RWPE1 (cell line): ENCODE results near the gene METTL9.
A peak's percentile ranks its signal among the peaks of the same experiment; 100 is the strongest.
"Not testable (repeated sequence)": the region's sequence is repeated elsewhere in the genome, so short reads cannot be mapped to it uniquely, and the experiment has no call there.

Source experiments
- CTCF ChIA-PET: fragments of 350-600 bp; sonication (Branson Sonifier 250); formaldehyde crosslinking; extraction: SDS; loops from one replicate; lab custom pipeline; 2021; lab: Yijun Ruan, JAX
- POLR2A ChIA-PET: fragments of 400-600 bp; formaldehyde crosslinking; extraction: SDS; loops from one replicate; lab custom pipeline; 2020; ENCODE audit warnings: antibody characterized with exemption; ENCODE audit not compliant: low non-redundant PET; lab: Yijun Ruan, JAX
- DNase-seq: peaks from one replicate; pipeline ENCODE4 v3.0.0; 2012; ENCODE audit warnings: low spot score
- H3K27ac ChIP-seq: fragments of 450-650 bp; 2 replicates; pipeline ENCODE4 v1.5.1; 2017
- TF ChIP-seq, protein P1 (sequence below): fragments of 450-650 bp; conservative IDR thresholded peaks from 2 replicates; pipeline ENCODE4 v1.5.1; 2017; ENCODE audit warnings: low read depth, mild to moderate bottlenecking

The METTL9 gene

DNA sequence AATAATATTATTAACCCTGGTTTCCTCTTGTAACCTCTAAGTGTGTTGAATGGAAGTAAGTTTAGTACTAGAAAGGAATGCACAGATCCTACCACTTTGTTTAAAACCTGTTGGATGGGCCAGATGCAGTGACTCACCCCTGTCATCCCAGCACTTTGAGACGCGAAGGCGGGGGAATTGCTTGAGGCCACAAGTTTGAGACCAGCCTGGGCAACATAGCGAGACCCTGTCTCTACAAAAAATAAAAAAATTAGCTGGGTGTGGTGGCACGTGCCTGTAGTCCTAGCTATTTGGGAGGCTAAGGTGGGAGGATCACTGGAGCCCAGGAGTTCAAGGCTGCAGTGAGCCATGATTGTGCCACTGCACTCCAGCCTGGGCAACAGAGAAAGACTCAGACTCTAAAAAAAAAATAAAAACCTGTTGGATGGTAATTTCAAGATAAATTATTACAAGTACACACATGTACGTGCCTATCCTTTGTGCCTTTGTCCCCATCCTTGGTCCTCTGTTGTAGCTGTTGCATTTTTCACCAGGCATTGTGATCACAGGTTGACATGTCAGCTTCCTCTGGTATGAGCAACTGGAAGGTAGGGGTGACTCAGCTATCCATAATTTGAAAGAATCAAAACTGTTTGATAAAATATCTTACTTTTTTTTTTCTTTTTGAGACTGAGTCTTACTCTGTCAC is 30.7 kb upstream of the METTL9 start:
- TF ChIP-seq, protein P1, sequence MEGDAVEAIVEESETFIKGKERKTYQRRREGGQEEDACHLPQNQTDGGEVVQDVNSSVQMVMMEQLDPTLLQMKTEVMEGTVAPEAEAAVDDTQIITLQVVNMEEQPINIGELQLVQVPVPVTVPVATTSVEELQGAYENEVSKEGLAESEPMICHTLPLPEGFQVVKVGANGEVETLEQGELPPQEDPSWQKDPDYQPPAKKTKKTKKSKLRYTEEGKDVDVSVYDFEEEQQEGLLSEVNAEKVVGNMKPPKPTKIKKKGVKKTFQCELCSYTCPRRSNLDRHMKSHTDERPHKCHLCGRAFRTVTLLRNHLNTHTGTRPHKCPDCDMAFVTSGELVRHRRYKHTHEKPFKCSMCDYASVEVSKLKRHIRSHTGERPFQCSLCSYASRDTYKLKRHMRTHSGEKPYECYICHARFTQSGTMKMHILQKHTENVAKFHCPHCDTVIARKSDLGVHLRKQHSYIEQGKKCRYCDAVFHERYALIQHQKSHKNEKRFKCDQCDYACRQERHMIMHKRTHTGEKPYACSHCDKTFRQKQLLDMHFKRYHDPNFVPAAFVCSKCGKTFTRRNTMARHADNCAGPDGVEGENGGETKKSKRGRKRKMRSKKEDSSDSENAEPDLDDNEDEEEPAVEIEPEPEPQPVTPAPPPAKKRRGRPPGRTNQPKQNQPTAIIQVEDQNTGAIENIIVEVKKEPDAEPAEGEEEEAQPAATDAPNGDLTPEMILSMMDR: no peak
- CTCF ChIA-PET: no interaction called here
- POLR2A ChIA-PET: no interaction called here
- DNase-seq: peak; percentile 42
- H3K27ac ChIP-seq: no peak overlapping the region

DNA sequence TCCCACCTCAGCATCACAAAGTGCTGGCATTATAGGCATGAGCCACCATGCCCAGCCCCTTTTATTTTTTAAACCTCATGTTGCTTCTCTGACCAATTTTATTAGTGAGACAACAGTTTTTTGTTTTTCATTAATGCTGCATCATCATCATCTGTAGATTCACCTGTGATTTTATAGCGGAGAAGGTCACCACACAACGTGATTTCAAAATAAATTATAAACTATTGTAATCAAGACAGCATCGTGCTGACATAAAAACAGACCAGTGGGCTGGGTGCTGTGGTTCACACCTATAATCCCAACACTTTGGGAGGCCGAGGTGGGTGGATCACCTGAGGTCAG is 28.7 kb upstream of the METTL9 start:
- ChIA-PET CTCF (no interaction called here), POLR2A (no interaction called here)
- TF ChIP-seq, protein P1: no peak
- DNase-seq: no peak
- H3K27ac ChIP-seq: no peak overlapping the region

DNA sequence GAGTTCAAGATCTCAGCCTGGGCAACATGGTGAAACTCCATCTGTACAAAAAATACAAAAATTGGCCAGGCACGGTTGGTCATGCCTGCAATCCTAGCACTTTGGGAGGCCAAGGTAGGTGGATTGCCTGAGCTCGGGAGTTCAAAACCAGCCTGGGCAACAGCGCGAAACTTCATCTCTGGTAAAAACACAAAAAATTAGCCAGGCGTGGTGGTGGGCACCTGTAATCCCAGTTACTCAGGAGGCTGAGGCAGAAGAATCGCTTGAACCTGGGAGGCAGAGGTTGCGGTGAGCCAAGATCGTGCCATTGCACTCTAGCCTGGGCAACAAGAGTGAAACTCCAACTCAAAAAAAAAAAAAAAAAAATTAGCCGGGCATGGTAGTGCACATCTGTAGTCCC is 25.9 kb upstream of the METTL9 start:
- POLR2A ChIA-PET, H3K27ac ChIP-seq, DNase-seq, CTCF ChIA-PET: not testable (repeated sequence)

DNA sequence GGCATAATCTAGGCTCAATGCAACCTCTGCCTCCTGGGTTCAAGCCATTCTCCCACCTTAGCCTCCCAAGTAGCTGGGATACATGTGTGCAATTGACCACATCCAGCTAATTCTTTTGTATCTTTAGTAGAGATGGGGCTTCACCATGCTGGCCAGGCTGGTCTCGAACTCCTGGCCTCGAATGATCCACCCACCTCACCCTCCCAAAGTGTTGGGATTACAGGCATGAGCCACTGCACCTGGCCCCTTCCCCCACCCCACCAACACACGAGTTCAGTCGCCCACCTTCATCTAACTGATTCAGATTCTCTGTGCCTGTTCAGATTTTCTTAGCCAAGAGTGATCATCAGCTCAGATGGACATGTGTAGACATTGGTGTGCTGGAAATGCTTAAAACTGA is 25.0 kb upstream of the METTL9 start:
- ChIA-PET POLR2A (no interaction called here), CTCF (interaction anchor here (0.6 kb wide), 1 partner anchor 134 kb away, joined by 4 read pairs; no protein-coding TSS in a partner anchor)
- H3K27ac ChIP-seq: no peak overlapping the region
- TF ChIP-seq, protein P1: no peak
- no peak for DNase-seq

DNA sequence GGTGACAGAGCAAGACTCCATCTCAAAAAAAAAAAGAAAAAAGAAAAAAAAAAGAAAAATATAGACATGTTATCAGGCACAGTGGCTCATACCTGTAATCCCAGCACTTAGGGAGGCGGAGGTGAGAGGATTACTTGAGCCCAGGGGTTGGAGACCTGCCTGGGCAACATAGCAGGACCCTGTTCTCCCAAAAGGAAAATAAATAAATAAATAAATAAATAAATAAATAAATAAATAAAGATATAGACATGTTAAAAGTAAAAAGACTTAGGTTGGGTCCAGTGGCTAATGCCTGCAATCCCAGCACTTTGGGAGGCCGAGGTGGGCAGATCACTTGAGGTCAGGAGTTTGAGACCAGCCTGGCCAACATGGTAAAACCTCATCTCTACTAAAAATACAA is 23.1 kb upstream of the METTL9 start:
- DNase-seq, H3K27ac ChIP-seq, POLR2A ChIA-PET: not testable (repeated sequence)
- CTCF ChIA-PET: interaction anchor here (0.6 kb wide), 1 partner anchor 47 kb away, joined by 4 read pairs; no protein-coding TSS in a partner anchor

DNA sequence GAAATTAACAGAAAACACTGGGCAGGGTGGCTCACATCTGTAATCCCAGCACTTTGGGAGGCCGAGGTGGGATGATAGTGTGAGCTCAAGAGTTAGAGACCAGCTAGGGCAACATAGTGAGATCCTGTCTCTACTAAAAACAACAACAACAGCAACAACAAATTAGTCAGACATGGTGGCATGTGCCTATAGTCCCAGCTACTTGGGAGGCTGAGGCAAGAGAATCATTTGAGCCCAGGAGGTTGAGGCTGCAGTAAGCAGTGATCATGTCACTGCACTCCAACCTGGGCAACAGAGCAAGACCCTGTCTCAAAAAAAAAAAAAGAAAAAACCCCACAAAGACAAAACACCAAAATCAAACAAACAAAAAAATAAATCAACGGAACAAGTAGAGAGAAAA is 21.9 kb upstream of the METTL9 start:
- DNase-seq, POLR2A ChIA-PET, CTCF ChIA-PET, H3K27ac ChIP-seq: not testable (repeated sequence)

DNA sequence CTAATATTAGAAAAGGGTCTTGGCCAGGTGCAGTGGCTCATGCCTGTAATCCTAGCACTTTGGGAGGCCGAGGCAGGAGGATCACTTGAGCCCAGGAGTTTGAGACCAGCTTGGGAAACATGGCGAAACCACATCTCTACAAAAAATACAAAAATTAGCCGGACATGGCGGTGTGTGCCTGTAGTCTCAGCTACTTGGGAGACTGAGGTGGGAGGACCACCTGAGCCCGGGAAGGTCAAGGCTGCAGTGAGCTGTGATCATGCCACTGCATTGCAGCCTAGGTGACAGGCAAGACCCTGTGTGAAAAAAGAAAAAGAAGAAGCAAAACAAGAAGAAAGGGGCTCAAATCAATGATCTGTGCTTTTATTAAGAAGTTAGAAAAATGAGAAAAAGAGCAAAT is 21.1 kb upstream of the METTL9 start:
- POLR2A ChIA-PET, H3K27ac ChIP-seq, DNase-seq, CTCF ChIA-PET: not testable (repeated sequence)

DNA sequence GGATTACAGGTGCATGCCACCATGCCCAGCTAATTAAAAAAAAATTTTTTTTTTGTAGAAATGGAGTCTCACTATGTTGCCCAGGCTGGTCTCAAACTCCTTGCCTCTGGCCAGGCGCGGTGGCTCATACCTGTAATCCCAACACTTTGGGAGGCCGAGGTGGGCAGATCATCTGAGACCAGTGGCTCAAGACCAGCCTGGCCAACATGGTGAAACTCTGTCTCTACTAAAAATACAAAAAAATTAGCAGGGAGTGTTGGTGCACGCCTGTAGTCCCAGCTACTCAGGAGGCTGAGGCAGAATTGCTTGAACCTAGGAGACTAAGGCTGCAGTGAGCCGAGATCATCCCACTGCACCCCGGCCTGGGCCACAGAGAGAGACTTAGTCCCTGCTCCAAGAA is 19.2 kb upstream of the METTL9 start:
- CTCF ChIA-PET, POLR2A ChIA-PET, H3K27ac ChIP-seq, DNase-seq: not testable (repeated sequence)

DNA sequence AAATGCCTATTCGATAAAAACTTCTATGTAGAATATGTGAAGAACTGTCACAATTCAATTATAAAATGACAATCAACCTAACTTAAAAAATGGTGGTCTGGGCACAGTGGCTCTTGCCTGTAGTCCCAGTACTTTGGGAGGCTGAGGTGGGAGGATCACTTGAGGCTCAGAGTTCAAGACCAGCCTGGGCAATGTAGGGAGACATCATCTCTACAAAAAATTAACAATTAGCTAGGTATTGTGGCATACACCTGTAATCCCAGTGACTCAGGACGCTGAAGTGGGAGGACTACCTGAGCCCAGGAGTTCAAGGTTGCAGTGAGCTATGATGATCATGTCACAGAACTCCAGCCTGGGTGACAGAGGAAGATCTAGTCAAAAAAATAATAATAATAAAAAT is 18.6 kb upstream of the METTL9 start:
- ChIA-PET CTCF (no interaction called here), POLR2A (no interaction called here)
- TF ChIP-seq, protein P1: no peak
- no peak for DNase-seq
- H3K27ac ChIP-seq: no peak overlapping the region
